CD14-positive monocyte (primary cell): ENCODE results near the gene RASSF6. TPM values are rescaled to one million over a fixed set of nuclear protein-coding genes. Genes with fewer than 3 reads are reported as not detected.

Experiments
- DNase-seq, 3 donors: peaks; one replicate each; pipeline ENCODE4 v3.0.0-alpha.2; 2011 to 2022
- H2AFZ ChIP-seq: 2 replicates; pipeline ENCODE4 v1.6.0; 2012; ENCODE audit warnings: mild to moderate bottlenecking, low read depth, low read length, inconsistent platforms; ENCODE audit not compliant: insufficient read depth, poor library complexity, severe bottlenecking
- H3K27ac ChIP-seq, 2 donors: 1 replicate in 1 of 2; 2 replicates in 1 of 2; pipeline ENCODE4 v1.5.1; 2012 to 2013; ENCODE audit warnings: low read length in 2 of 2, control low read depth in 1 of 2, inconsistent platforms in 1 of 2, low read depth in 1 of 2, mild to moderate bottlenecking in 1 of 2
- H3K27me3 ChIP-seq, 2 donors: one replicate each; pipeline versions ENCODE4 v1.6.0 to v1.6.1; 2011 to 2013; ENCODE audit warnings: low read length in 2 of 2; ENCODE audit not compliant: control insufficient read depth in 2 of 2, insufficient read depth in 2 of 2
- H3K36me3 ChIP-seq, 2 donors: replicated peaks in 1 of 2; 1 replicate in 1 of 2; 2 replicates in 1 of 2; pipeline versions ENCODE4 v1.5.1 to v1.6.1; 2012 to 2013; ENCODE audit warnings: low read length in 2 of 2, control low read depth in 1 of 2, inconsistent platforms in 1 of 2, mild to moderate bottlenecking in 1 of 2; ENCODE audit not compliant: insufficient read depth in 2 of 2, control insufficient read depth in 1 of 2
- H3K4me1 ChIP-seq, 2 donors: 1 replicate in 1 of 2; 2 replicates in 1 of 2; pipeline versions ENCODE4 v1.5.1 to v1.6.1; 2012 to 2013; ENCODE audit warnings: low read length in 2 of 2, control low read depth in 1 of 2, inconsistent platforms in 1 of 2, mild to moderate bottlenecking in 1 of 2, moderate library complexity in 1 of 2; ENCODE audit not compliant: insufficient read depth in 2 of 2, control insufficient read depth in 1 of 2
- H3K4me2 ChIP-seq: replicated peaks from 2 replicates; pipeline ENCODE3; 2012; ENCODE audit warnings: low read length, moderate library complexity, mild to moderate bottlenecking; ENCODE audit not compliant: poor library complexity, severe bottlenecking; ENCODE audit errors: extremely low read depth
- H3K4me3 ChIP-seq, 3 experiments: fragments of 200-600 bp in 1 of 3; sonication (generic) in 1 of 3; replicated peaks in 1 of 3; 1 replicate in 2 of 3; 2 replicates in 1 of 3; pipeline ENCODE4 v1.5.1; 2011 to 2013; ENCODE audit warnings: low read length in 3 of 3, mild to moderate bottlenecking in 3 of 3, control low read depth in 2 of 3, low read depth in 2 of 3, inconsistent platforms in 1 of 3, moderate library complexity in 1 of 3
- H3K79me2 ChIP-seq: 2 replicates; pipeline ENCODE4 v1.6.0; 2012; ENCODE audit warnings: mild to moderate bottlenecking, control low read depth, inconsistent platforms, low read length, moderate library complexity; ENCODE audit not compliant: insufficient read depth
- H3K9ac ChIP-seq: 2 replicates; pipeline ENCODE4 v1.6.0; 2017; ENCODE audit warnings: low read length, mild to moderate bottlenecking; ENCODE audit not compliant: insufficient read depth, poor library complexity, severe bottlenecking
- H3K9me3 ChIP-seq, 2 donors: replicated peaks in 1 of 2; 1 replicate in 1 of 2; 2 replicates in 1 of 2; pipeline versions ENCODE4 v1.5.1 to v1.6.1; 2012 to 2013; ENCODE audit warnings: low read length in 2 of 2, control low read depth in 1 of 2; ENCODE audit not compliant: control insufficient read depth in 1 of 2, insufficient read depth in 1 of 2
- H4K20me1 ChIP-seq: 2 replicates; pipeline ENCODE4 v1.6.0; 2012; ENCODE audit warnings: mild to moderate bottlenecking, low read length, control low read depth, moderate library complexity; ENCODE audit not compliant: insufficient read depth
- H3K27ac Mint-ChIP-seq, 7 donors: one replicate each; pipeline ENCODE4 v1.8.0; 2020; ENCODE audit warnings: mild to moderate bottlenecking in 7 of 7, mixed read lengths in 7 of 7, moderate library complexity in 6 of 7, inconsistent platforms in 2 of 7
- H3K27me3 Mint-ChIP-seq, 3 donors: one replicate each; pipeline ENCODE4 v1.8.0; 2021 to 2022; ENCODE audit warnings: low read depth in 3 of 3, mild to moderate bottlenecking in 3 of 3, mixed read lengths in 3 of 3, moderate library complexity in 3 of 3, inconsistent platforms in 1 of 3
- H3K36me3 Mint-ChIP-seq, 2 donors: one replicate each; pipeline ENCODE4 v1.8.0; 2020; ENCODE audit warnings: mixed read lengths in 2 of 2, inconsistent platforms in 1 of 2, mild to moderate bottlenecking in 1 of 2
- H3K4me1 Mint-ChIP-seq: one replicate; pipeline ENCODE4 v1.8.0; 2020; ENCODE audit warnings: mild to moderate bottlenecking, mixed read lengths
- H3K4me3 Mint-ChIP-seq, 2 donors: one replicate each; pipeline ENCODE4 v1.8.0; 2020; ENCODE audit warnings: mild to moderate bottlenecking in 2 of 2, mixed read lengths in 2 of 2, moderate library complexity in 1 of 2
- H3K9me3 Mint-ChIP-seq, 7 donors: one replicate each; pipeline ENCODE4 v1.8.0; 2020 to 2022; ENCODE audit warnings: mixed read lengths in 7 of 7, mild to moderate bottlenecking in 6 of 7, moderate library complexity in 6 of 7, inconsistent platforms in 2 of 7
- CTCF ChIP-seq: fragments of 200-600 bp; IDR thresholded peaks from one replicate; pipeline ENCODE4 v1.8.0; 2022; ENCODE audit warnings: antibody characterized with exemption, mild to moderate bottlenecking
- WGBS: methylation state at CpG from one replicate; pipeline ENCODE4 v1.1.5; 2013; ENCODE audit warnings: missing lambda C conversion rate; ENCODE audit not compliant: insufficient coverage; 5-methylcytosine and 5-hydroxymethylcytosine counted together
- intact Hi-C, 2 donors: fragments of 100-400 bp; cut with micrococcal nuclease; formaldehyde crosslinking; loops; one replicate each; pipeline versions ENCODE4 v1.15.0 to v1.15.1; 2023
- polyA plus RNA-seq, 3 donors: library from polyadenylated mRNA; depleted of rRNA in 1 of 3; unstranded in 2 of 3; stranded (reverse) in 1 of 3; fragments of 300-500 nt in 2 of 3; fragments of >200 nt in 1 of 3; fragmentation: Illumina TruSeq in 2 of 3; gene quantifications; 1 replicate in 2 of 3; 2 replicates in 1 of 3; pipeline ENCODE4 v1.2.3, GENCODE V29; 2012 to 2021

Gene RASSF6
- polyA plus RNA-seq, 3 donors = not detected

- Histone ChIP-seq H3K9ac (no peak overlapping the region), H3K79me2 (no peaks in the 10 kb centered on the region), H3K4me3 (no peak overlapping the region), H3K27ac (no peak overlapping the region), H2AFZ (no peak overlapping the region), H3K9me3 (no peaks in the 10 kb centered on the region), H3K27me3 (peaks cover 8 to 12% of the 10 kb centered on the region in 2 donors), H3K4me1 (peaks cover 6 to 8% of the 10 kb centered on the region in 2 donors), H3K36me3 (no peaks in the 10 kb centered on the region), H4K20me1 (no peaks in the 10 kb centered on the region), H3K4me2 (no peak overlapping the region)
- no peaks in the 10 kb centered on the region for H3K36me3 Mint-ChIP-seq
- no peak for DNase-seq
- H3K27ac Mint-ChIP-seq = no peak overlapping the region
- no peak for TF ChIP-seq CTCF
- no peak overlapping the region for H3K4me3 Mint-ChIP-seq
- no peaks in the 10 kb centered on the region for H3K9me3 Mint-ChIP-seq
- H3K4me1 Mint-ChIP-seq = peaks cover 11% of the 10 kb centered on the region
- intact Hi-C loops = no loop called here
- H3K27me3 Mint-ChIP-seq = peaks cover 11 to 18% (median 13%) of the 10 kb centered on the region in 3 donors
- 67% methylated on average over 2 of the region's 6 CpGs for WGBS
Observed at GRCh38 chr4:73617256-73617655, 3.0 kb downstream of the RASSF6 start.

- no peak overlapping the region for H3K27ac ChIP-seq
- DNase-seq = no peak
- 92% methylated on average over 2 of the region's 2 CpGs for WGBS
- no peak overlapping the region for H3K27ac Mint-ChIP-seq
- no peaks in the 10 kb centered on the region for H3K36me3 Mint-ChIP-seq
- H3K9me3 Mint-ChIP-seq = no peaks in the 10 kb centered on the region
- H3K4me3 Mint-ChIP-seq = no peak overlapping the region
- no peak overlapping the region for H2AFZ ChIP-seq
- intact Hi-C loops = no loop called here
- H3K4me1 ChIP-seq = peaks cover 6% of the 10 kb centered on the region in 2 donors
- H3K4me2 ChIP-seq = no peak overlapping the region
- peaks cover 8% of the 10 kb centered on the region for H3K4me1 Mint-ChIP-seq
- H4K20me1 ChIP-seq = no peaks in the 10 kb centered on the region
- no peak overlapping the region for H3K9ac ChIP-seq
- H3K27me3 Mint-ChIP-seq = peaks cover 8 to 15% (median 13%) of the 10 kb centered on the region in 3 donors
- H3K9me3 ChIP-seq = no peaks in the 10 kb centered on the region
- H3K36me3 ChIP-seq = no peaks in the 10 kb centered on the region
- no peaks in the 10 kb centered on the region for H3K79me2 ChIP-seq
- H3K4me3 ChIP-seq = no peak overlapping the region
- peaks cover 8 to 12% of the 10 kb centered on the region in 2 donors for H3K27me3 ChIP-seq
- TF ChIP-seq CTCF = no peak
Observed at GRCh38 chr4:73615613-73616012, 4.6 kb downstream of the RASSF6 start.
